DOHH2 (cell line): Measurements from ENCODE around the gene CFAP46.

Source experiments
- CTCF ChIP-seq: fragments of 200-600 bp; sonication (generic); IDR thresholded peaks from one replicate; pipeline ENCODE4 v1.5.1; 2014; ENCODE audit warnings: antibody characterized with exemption, mild to moderate bottlenecking, low read depth, low read length; ENCODE audit not compliant: poor library complexity, severe bottlenecking
- EZH2phosphoT487 ChIP-seq: fragments of 200-600 bp; sonication (generic); IDR thresholded peaks from 2 replicates; pipeline ENCODE4 v1.6.1; 2017; ENCODE audit warnings: borderline replicate concordance, mild to moderate bottlenecking, antibody characterized with exemption, low read length, moderate library complexity, mixed read lengths

GRCh38 chr10:132802048-132802447 is 140.3 kb downstream of the CFAP46 start:
- TF ChIP-seq CTCF: no peak
- no peak for TF ChIP-seq EZH2phosphoT487
